Tibial nerve (tissue), 4 donors: Measurements from ENCODE around the gene TMEM143.

Experiments used
- CTCF ChIP-seq, 5 experiments: fragments of 200-600 bp in 3 of 5; fragments of 450-650 bp in 2 of 5; sonication (generic) in 3 of 5; IDR thresholded peaks; one replicate each; pipeline ENCODE4 v1.5.1; 2016 to 2019; ENCODE audit warnings: antibody characterized with exemption in 5 of 5, mild to moderate bottlenecking in 3 of 5, moderate library complexity in 2 of 5
- EP300 ChIP-seq, 2 donors: sonication (generic); formaldehyde crosslinking; IDR thresholded peaks; one replicate each; pipeline ENCODE4 v1.6.1; 2017; ENCODE audit warnings: antibody characterized with exemption in 2 of 2, mild to moderate bottlenecking in 1 of 2
- POLR2A ChIP-seq, 2 donors: fragments of 450-650 bp; IDR thresholded peaks; one replicate each; pipeline ENCODE4 v1.6.1; 2017; ENCODE audit warnings: antibody characterized with exemption in 2 of 2, mild to moderate bottlenecking in 2 of 2, moderate library complexity in 2 of 2

DNA sequence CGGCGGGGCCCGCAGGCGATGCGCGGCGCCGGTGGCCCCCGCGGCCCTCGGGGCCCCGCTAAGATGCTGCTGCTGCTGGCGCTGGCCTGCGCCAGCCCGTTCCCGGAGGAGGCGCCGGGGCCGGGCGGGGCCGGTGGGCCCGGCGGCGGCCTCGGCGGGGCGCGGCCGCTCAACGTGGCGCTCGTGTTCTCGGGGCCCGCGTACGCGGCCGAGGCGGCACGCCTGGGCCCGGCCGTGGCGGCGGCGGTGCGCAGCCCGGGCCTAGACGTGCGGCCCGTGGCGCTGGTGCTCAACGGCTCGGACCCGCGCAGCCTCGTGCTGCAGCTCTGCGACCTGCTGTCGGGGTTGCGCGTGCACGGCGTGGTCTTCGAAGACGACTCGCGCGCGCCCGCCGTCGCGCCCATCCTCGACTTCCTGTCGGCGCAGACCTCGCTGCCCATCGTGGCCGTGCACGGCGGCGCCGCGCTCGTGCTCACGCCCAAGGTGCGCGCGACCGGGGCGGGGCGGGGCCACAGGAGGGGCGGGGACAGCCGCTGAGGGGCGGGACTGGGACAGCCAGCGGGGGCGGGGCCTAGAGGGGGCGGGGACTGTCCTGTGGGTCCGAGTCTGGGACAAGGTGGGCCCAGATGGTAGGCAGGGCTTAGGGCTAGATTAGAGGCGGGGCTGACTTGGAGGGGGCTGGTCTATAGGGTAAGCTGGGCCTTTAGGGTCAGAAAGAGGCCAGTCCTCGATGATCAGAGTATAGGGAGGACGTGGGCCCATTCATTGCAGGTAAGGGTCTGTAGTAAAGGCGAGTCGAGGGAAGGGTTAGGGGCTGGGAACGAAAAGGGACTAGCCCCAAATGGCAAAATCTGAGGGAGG, 34.9 kb upstream of the TMEM143 start:
- no peak for TF ChIP-seq POLR2A (IDR thresholded peaks at IDR 0.05)
- TF ChIP-seq CTCF (IDR thresholded peaks at IDR 0.05), result no peak
- no peak for TF ChIP-seq EP300 (IDR thresholded peaks at IDR 0.05)
